K562 (cell line): ENCODE measurements around the gene HMGA1. TPM values are rescaled to one million over a fixed set of nuclear protein-coding genes. Genes with fewer than 3 reads are reported as not detected.
A peak's percentile ranks its signal among the peaks of the same experiment; 100 is the strongest.

Experiments
- ADNP ChIP-seq: fragments of 200-800 bp; sonication (Bioruptor generic); IDR thresholded peaks from 2 replicates; pipeline ENCODE4 v1.6.1; 2016; ENCODE audit warnings: missing genetic modification characterization, missing compliant biosample characterization
- BMI1 ChIP-seq: fragments of 150-350 bp; IDR thresholded peaks from 2 replicates; pipeline ENCODE4 v1.6.1; 2014; ENCODE audit warnings: low read length
- FOSL1 ChIP-seq: fragments of 200-800 bp; sonication (Bioruptor generic); conservative IDR thresholded peaks from 2 replicates; pipeline ENCODE4 v1.6.1; 2016; ENCODE audit warnings: missing genetic modification characterization, missing compliant biosample characterization
- MXI1 ChIP-seq: IDR thresholded peaks from 2 replicates; pipeline ENCODE4 v1.6.1; 2011; ENCODE audit warnings: low read depth, mild to moderate bottlenecking, improper control_type of control experiment, low read length
- NCOA4 ChIP-seq: fragments of 450-650 bp; IDR thresholded peaks from 2 replicates; pipeline ENCODE4 v1.6.1; 2018; ENCODE audit warnings: mild to moderate bottlenecking; ENCODE audit not compliant: partially characterized antibody
- NR1H2 ChIP-seq: sonication (generic); formaldehyde crosslinking; IDR thresholded peaks from 2 replicates; pipeline ENCODE4 v1.4.0; 2020; ENCODE audit warnings: mild to moderate bottlenecking, missing genetic modification reagents
- PHF8 ChIP-seq: fragments of 200-600 bp; sonication (generic); IDR thresholded peaks from 2 replicates; pipeline ENCODE4 v1.6.1; 2012; ENCODE audit warnings: mixed run types, mild to moderate bottlenecking, inconsistent platforms, low read length, moderate library complexity, borderline replicate concordance
- RREB1 ChIP-seq: fragments of 250-450 bp; sonication (Bioruptor Pico); IDR thresholded peaks from 2 replicates; pipeline ENCODE4 v1.4.0; 2020
- SAFB ChIP-seq: fragments of 200-400 bp; formaldehyde crosslinking; IDR thresholded peaks from 2 replicates; pipeline ENCODE4 v1.6.1; 2017; ENCODE audit warnings: low read depth, low read length, borderline replicate concordance
- ZBTB49 ChIP-seq: sonication (generic); formaldehyde crosslinking; IDR thresholded peaks from 2 replicates; pipeline ENCODE4 v1.8.0; 2022; ENCODE audit warnings: missing genetic modification reagents, mild to moderate bottlenecking, borderline replicate concordance
- ZBTB9 ChIP-seq: fragments of 450-650 bp; formaldehyde crosslinking; IDR thresholded peaks from 2 replicates; pipeline ENCODE4 v1.4.0; 2020; ENCODE audit warnings: mild to moderate bottlenecking, moderate library complexity
- ZFP1 ChIP-seq: fragments of 450-650 bp; formaldehyde crosslinking; IDR thresholded peaks from 2 replicates; pipeline ENCODE4 v1.4.0; 2020; ENCODE audit warnings: mild to moderate bottlenecking, mixed read lengths
- ZNF398 ChIP-seq: fragments of 250-450 bp; sonication (Bioruptor Pico); IDR thresholded peaks from 2 replicates; pipeline ENCODE4 v1.8.0; 2021; ENCODE audit warnings: moderate library complexity, mild to moderate bottlenecking, inconsistent platforms
- ZNF586 ChIP-seq: fragments of 450-650 bp; formaldehyde crosslinking; conservative IDR thresholded peaks from 2 replicates; pipeline ENCODE4 v1.4.0; 2020; ENCODE audit warnings: mild to moderate bottlenecking, moderate library complexity
- polyA plus RNA-seq, 8 experiments: library from polyadenylated mRNA; depleted of rRNA in 4 of 8; stranded (reverse) in 5 of 8; unstranded in 3 of 8; fragments of >200 nt; fragmentation: Nextera tagmentation in 2 of 8; fragmentation: Illumina TruSeq in 1 of 8; extraction: Ambion mirVana in 2 of 8; extraction: Trizol in 1 of 8; gene quantifications; 2 replicates each; pipeline versions ENCODE4 v1.2.1 to v1.2.3, GENCODE V29; 2011 to 2014; ENCODE audit warnings: inconsistent platforms in 1 of 8, missing spikeins in 1 of 8
- total RNA-seq, 7 experiments: library from RNA; depleted of rRNA in 6 of 7; stranded (reverse); fragments of >200 nt in 6 of 7; fragmentation: Illumina TruSeq in 2 of 7; extraction: Trizol in 2 of 7; gene quantifications; 2 replicates each; pipeline versions ENCODE4 v1.2.1 to v1.2.3, GENCODE V29; 2011 to 2021; ENCODE audit warnings: low replicate concordance in 1 of 7

Gene HMGA1
- total and polyA plus RNA-seq, 9 of the 15 experiments (the other 6 are each of a cell fraction or from before 2014, with no cell fraction given) = 27.8 to 1,947 (median 594) TPM

- TF ChIP-seq RREB1 (0 out of 2 replicates have a peak, but pooled peaks have one; percentile 30), MXI1 (peak; percentile 31; the same call in 1 of the 2 replicates), NCOA4 (no peak), ZBTB9 (CRISPR knock-in tag) (peak; percentile 93; the same call in 1 of the 2 replicates), FOSL1 (tag) (peak; percentile 34; the same call in 1 of the 2 replicates), PHF8 (peak; percentile 44; the same call in 1 of the 2 replicates), SAFB (peak; percentile 100), ADNP (tag) (no peak), NR1H2 (CRISPR knock-in tag) (peak; percentile 60; the same call in 1 of the 2 replicates), ZFP1 (CRISPR knock-in tag) (no peak), BMI1 (no peak), ZBTB49 (CRISPR knock-in tag) (peak; percentile 61; the same call in 1 of the 2 replicates), ZNF398 (CRISPR knock-in tag) (no peak), ZNF586 (0 out of 2 replicates have a peak, but pooled peaks have one; percentile 15)
Measured at GRCh38 chr6:34196116-34196832, 40.4 kb upstream of the HMGA1 start (continued).
